GM12875 (cell line): Measurements from ENCODE around the gene WDR70.
"Not testable (repeated sequence)": the region's sequence is repeated elsewhere in the genome, so short reads cannot be mapped to it uniquely, and the experiment has no call there.

Experiments used
- H3K4me3 ChIP-seq: one replicate; pipeline ENCODE4 v1.5.1; 2011; ENCODE audit warnings: low read depth, low read length, control low read depth
- TF ChIP-seq, protein P1 (sequence below): IDR thresholded peaks from 2 replicates; pipeline ENCODE4 v1.5.1; 2011; ENCODE audit warnings: low read depth, mild to moderate bottlenecking, control low read depth, inconsistent platforms, low read length, moderate library complexity, borderline replicate concordance; ENCODE audit not compliant: insufficient read depth

WDR70 gene

DNA sequence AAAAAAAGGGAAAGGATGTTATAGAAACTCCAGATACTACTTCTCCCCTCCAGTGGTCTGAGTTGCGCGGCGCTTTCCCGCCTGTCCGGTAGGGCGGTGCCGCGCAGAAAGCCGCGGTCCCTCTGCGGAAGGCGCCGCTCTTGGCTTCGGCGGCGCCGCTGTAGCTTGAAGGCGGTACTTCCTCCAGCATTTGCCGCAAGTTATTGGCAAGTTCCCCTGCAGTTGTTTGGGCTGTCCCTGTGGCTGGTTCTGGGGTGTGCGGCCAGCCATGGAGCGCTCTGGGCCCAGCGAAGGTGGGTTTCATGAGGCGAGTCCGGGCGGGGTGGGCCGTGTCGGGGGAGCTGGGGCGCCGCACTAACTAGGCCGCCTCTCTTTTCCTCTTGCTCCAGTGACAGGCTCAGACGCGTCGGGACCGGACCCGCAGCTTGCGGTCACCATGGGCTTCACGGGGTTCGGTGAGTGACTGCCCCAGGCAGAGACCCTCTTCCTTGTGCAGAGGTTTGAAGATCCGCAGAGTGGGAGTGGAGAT lies at the start of gene WDR70:
Gene WDR70 (plus strand): TSS at position 219 of the 529 bp plus-strand sequence. CDS start 50 bp downstream, at position 269.
- TF ChIP-seq, protein P1, sequence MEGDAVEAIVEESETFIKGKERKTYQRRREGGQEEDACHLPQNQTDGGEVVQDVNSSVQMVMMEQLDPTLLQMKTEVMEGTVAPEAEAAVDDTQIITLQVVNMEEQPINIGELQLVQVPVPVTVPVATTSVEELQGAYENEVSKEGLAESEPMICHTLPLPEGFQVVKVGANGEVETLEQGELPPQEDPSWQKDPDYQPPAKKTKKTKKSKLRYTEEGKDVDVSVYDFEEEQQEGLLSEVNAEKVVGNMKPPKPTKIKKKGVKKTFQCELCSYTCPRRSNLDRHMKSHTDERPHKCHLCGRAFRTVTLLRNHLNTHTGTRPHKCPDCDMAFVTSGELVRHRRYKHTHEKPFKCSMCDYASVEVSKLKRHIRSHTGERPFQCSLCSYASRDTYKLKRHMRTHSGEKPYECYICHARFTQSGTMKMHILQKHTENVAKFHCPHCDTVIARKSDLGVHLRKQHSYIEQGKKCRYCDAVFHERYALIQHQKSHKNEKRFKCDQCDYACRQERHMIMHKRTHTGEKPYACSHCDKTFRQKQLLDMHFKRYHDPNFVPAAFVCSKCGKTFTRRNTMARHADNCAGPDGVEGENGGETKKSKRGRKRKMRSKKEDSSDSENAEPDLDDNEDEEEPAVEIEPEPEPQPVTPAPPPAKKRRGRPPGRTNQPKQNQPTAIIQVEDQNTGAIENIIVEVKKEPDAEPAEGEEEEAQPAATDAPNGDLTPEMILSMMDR: peak; percentile 73
- H3K4me3 ChIP-seq: peak within 1 kb of the TSS; percentile 65

DNA sequence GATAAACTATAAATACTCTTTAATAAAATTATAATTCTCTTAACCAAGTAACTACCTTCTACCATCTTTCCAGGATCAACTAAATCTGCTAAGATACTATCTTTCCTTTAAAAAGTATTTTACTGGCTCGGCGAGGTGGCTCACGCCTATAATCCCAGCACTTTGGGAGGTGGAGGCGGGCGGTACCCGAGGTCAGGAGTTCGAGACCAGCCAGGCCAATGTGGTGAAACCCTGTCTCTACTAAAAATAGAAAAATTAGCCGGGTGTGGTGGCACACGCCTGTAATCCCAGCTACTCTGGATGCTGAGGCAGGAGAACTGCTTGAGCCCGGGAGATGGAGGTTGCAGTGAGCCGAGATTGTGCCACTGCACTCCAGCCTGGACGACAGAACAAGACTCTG lies 44.4 kb upstream of the WDR70 start:
- H3K4me3 ChIP-seq: not testable (repeated sequence)

DNA sequence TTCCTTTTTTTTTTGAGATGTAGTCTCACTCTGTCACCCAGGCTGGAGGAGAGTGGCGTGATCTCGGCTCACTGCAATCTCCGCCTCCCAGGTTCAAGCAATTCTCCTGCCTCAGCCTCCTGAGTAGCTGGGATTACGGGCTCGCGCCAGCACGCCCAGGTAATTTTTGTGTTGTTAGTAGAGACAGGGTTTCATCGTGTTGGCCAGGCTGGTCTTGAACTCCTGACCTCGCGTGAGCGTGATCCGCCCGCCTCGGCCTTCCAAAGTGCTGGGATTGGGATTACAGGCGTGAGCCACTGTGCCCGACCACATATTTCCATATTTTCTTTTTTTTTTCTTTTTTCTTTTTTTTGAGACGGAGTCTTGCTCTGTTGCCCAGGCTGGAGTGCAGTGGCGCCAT lies 36.4 kb upstream of the WDR70 start:
- H3K4me3 ChIP-seq: not testable (repeated sequence)

DNA sequence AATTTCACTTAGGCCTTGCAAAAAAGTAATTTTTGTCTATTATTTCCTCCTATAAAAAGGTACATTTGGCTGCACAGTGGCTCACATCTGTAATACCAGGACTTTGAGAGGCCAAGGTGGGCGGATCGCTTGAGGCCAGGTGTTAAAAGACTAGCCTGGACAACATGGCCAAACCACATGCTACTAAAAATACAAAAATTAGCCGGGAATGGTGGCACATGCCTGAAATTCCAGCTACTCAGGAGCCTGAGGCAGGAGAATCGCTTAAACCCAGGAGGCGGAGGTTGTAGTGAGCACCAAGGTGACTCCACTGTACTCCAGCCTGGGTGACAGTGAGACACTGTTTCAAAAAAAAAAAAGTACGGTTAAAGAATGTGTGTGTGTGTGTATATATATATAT lies 24.0 kb upstream of the WDR70 start:
- TF ChIP-seq, protein P1: no peak
- H3K4me3 ChIP-seq: no peak overlapping the region

DNA sequence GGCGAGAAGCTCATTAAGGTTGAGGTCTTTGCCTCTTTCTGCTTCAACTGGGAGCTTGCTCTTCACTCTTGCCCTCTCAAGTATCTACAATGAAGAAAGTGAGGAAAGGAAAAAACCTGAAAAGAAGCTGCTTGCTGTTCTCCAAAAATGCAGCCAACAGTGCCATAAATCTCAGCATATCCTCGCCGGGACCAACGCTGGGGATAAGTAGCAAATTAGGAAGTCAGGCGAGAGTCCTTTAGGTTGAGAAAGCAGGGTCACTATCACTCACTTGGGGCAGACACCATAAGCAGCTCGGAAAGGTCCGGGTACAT lies 8.6 kb upstream of the WDR70 start:
- TF ChIP-seq, protein P1: no peak
- peak overlapping the region; percentile 66 for H3K4me3 ChIP-seq

DNA sequence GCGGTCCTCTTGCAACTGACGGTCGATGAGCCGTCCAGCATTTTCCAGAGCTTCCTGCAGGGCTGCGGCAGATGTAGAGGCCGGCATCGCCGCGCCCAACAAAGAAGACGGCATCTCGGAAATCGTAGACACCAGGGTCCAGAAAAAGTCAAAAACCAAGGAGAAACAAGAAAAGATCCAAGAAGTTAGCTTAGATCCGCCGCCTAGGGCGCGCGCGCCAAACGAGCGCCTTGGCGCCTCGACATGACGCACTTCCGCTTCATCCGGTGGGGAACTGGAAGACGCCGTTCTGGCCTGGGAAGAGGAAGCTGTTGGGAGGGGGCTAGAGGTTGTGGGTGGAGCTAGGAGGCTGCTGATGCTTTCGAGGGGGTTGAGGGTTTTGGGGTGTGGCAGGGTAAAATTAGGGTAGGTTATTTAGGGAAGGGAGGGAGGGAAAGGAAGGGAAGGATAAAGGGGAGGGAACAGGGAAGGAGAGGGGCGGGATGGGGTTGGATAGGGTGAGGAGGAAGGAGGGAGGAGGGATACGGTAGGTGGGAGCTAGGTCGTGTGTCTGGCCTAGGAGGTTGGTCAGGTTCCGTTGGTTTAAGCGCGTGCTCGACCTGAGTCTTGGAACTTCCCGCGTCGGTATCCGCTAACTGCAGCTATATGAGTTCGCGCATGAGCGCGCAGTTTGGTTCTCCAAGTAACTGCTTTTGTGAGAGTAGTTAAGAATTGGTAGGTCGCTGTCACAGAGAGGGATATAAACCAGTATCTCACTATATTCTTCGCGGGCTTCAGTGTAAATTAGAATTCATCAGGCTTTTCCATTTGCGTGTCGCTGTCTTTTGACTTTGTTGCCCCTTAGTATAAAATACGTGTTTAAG lies 8.0 kb upstream of the WDR70 start, which contains the start of gene NUP155:
Gene NUP155 (minus strand): TSS at position 243 of the 863 bp plus-strand sequence. CDS start 129 bp downstream, at position 114.
- TF ChIP-seq, protein P1: no peak
- peak within 1 kb of the TSS; percentile 66 for H3K4me3 ChIP-seq

DNA sequence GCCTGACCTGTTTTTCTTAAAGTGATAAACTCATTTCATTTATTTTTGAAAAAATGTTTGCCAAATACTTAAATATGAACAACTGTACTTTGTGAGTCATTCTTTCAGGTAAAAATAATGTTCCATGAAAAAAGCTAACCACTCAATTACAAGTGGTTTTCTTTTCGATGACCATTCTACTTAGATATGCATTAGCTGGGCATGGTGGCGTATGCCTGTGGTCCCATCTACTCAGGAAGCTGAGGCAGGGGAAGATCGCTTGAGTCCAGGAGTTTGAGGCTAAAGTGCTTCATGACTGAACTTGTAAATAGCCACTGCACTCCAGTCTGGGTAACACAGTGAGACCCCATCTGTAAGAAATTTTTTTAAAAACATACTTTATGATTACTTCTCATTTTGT lies 4.0 kb upstream of the WDR70 start:
- TF ChIP-seq, protein P1: no peak
- no peak overlapping the region for H3K4me3 ChIP-seq

DNA sequence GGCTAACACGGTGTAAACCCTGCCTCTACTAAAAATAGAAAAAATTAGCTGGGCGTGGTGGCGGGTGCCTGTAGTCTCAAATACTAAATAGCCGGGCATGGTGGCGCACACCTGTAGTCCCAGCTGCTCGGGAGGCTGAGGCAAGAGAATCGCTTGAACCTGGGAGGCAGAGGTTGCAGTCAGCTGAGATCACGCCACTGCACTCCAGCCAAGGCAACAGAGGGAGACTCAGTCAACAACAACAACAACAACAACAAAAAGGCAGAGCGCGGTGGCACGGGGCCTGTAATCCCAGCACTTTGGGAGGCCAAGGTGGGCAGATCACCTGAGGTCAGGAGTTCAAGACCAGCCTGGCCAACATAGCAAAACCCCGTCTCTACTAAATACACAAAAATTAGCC lies 1.1 kb upstream of the WDR70 start:
- not testable (repeated sequence) for H3K4me3 ChIP-seq

DNA sequence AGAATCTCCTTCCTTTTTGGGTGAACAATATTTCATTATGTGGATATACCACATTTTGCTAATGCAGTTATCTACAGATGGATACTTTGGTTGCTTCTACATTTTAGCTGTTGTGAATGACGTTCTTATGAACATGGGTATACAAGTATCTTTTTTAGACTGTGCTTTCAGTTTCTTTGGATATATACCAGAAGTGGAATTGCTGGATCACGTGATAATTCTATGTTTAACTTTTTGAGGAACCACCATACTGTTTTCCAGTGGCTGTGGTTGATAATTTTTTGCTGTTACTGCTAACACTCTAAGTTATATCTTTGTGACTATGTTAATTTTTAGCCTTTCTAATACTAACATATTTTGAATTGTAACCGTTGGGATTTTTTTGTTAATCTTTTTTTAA lies 12.5 kb downstream of the WDR70 start:
- TF ChIP-seq, protein P1: no peak
- no peak overlapping the region for H3K4me3 ChIP-seq
